Type B pancreatic cell (in vitro differentiated cells): ENCODE measurements around the gene PHF2. TPM values are rescaled to one million over a fixed set of nuclear protein-coding genes. Genes with fewer than 3 reads are reported as not detected.

ENCODE experiments used
- DNase-seq: peaks from one replicate; pipeline ENCODE4 v3.0.0; 2021; ENCODE audit warnings: mixed read lengths; ENCODE audit not compliant: unreplicated experiment; ENCODE audit errors: extremely low spot score
- H3K27ac Mint-ChIP-seq: 2 replicates; pipeline ENCODE4 v1.8.0; 2021; ENCODE audit warnings: mild to moderate bottlenecking, mixed read lengths
- H3K27me3 Mint-ChIP-seq: 2 replicates; pipeline ENCODE4 v1.8.0; 2021; ENCODE audit warnings: mixed read lengths
- H3K36me3 Mint-ChIP-seq: 2 replicates; pipeline ENCODE4 v1.8.0; 2021; ENCODE audit warnings: mixed read lengths
- H3K4me1 Mint-ChIP-seq: one replicate; pipeline ENCODE4 v1.8.0; 2021; ENCODE audit warnings: mixed read lengths; ENCODE audit not compliant: unreplicated experiment
- H3K4me3 Mint-ChIP-seq: 2 replicates; pipeline ENCODE4 v1.8.0; 2021; ENCODE audit warnings: mild to moderate bottlenecking, mixed read lengths
- H3K9me3 Mint-ChIP-seq: 2 replicates; pipeline ENCODE4 v1.8.0; 2021; ENCODE audit warnings: mixed read lengths
- CTCF ChIP-seq: fragments of 200-600 bp; sonication (generic); conservative IDR thresholded peaks from 2 replicates; pipeline ENCODE4 v1.5.0; 2021; ENCODE audit warnings: antibody characterized with exemption, mild to moderate bottlenecking
- total RNA-seq: library from RNA; stranded (reverse); gene quantifications from 2 replicates; pipeline ENCODE4 v1.2.1, GENCODE V29; 2021; ENCODE audit warnings: low replicate concordance

Gene PHF2
- total RNA-seq, 1 donor from 2014 or later, result 34.7 TPM

DNA sequence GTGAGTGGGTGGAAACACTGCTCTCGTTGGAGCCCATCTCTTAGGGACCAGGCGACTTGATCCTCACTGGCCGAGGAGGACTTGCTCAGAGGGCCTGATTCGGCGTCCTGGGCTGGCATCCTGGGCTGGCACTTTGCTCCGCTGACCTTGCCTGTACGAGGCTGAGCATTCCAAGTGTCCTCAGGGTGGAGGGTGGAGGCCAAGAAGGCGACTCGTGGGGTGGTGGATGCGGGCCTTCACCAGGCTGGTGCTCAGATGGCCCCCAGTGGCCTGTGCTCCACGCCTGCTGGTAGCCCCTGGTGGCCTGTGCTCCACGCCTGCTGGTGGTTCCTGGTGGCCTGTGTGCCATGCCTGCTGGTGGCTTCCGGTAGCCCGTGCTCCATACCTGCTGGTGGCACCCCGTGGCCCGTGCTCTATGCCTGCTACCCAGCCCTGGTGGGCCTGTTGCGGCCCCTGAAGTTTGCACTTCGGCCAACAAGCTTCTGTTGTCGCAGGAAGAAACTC is 42.9 kb downstream of the PHF2 start:
- Mint-ChIP-seq H3K27me3 (no peaks in the 10 kb centered on the region), H3K4me1 (peaks cover 9% of the 10 kb centered on the region), H3K9me3 (no peaks in the 10 kb centered on the region), H3K36me3 (peaks cover 6% of the 10 kb centered on the region), H3K4me3 (no peak overlapping the region), H3K27ac (no peak overlapping the region)
- no peak for TF ChIP-seq CTCF
- DNase-seq, result no peak

GRCh38 chr9:93620041-93620506 is 43.7 kb downstream of the PHF2 start:
- Mint-ChIP-seq H3K4me3 (no peak overlapping the region), H3K27me3 (no peaks in the 10 kb centered on the region), H3K36me3 (peaks cover 6% of the 10 kb centered on the region), H3K4me1 (peaks cover 9% of the 10 kb centered on the region), H3K27ac (no peak overlapping the region), H3K9me3 (no peaks in the 10 kb centered on the region)
- peak; percentile 67 for DNase-seq
- peak; percentile 27 for TF ChIP-seq CTCF

GRCh38 chr9:93620881-93621820 is 44.8 kb downstream of the PHF2 start:
- DNase-seq, result no peak
- Mint-ChIP-seq H3K36me3 (peaks cover 7% of the 10 kb centered on the region), H3K27ac (no peak overlapping the region), H3K27me3 (no peaks in the 10 kb centered on the region), H3K4me3 (no peak overlapping the region), H3K9me3 (no peaks in the 10 kb centered on the region), H3K4me1 (peaks cover 9% of the 10 kb centered on the region)
- TF ChIP-seq CTCF, result no peak

DNA sequence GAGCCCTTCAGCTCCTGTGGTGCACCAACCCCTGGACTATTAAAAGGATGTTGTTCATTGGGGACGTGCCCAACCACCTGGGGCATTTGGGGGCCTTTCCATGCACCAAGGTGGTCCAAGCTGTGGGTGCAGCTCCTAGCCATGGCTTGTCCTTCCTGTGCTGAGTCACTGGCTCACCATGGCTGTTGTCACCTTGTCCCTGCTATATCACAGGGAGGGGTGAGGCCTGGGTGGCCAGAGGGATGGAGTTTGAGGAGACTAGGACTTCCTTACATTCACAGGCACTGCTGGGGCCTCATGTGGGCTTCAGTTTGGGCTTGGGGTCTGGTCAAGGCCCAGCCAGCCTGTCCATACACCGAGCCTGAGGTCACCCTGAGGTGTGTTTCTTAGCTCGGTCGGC is 45.5 kb downstream of the PHF2 start:
- no peak for TF ChIP-seq CTCF
- no peak overlapping the region for H3K27ac Mint-ChIP-seq
- no peaks in the 10 kb centered on the region for H3K9me3 Mint-ChIP-seq
- no peak for DNase-seq
- H3K27me3 Mint-ChIP-seq, result no peaks in the 10 kb centered on the region
- H3K4me3 Mint-ChIP-seq, result no peak overlapping the region
- H3K36me3 Mint-ChIP-seq, result peaks cover 10% of the 10 kb centered on the region
- peaks cover 9% of the 10 kb centered on the region for H3K4me1 Mint-ChIP-seq

GRCh38 chr9:93622691-93623090 is 46.3 kb downstream of the PHF2 start:
- Mint-ChIP-seq H3K36me3 (peaks cover 14% of the 10 kb centered on the region), H3K4me3 (no peak overlapping the region), H3K27me3 (no peaks in the 10 kb centered on the region), H3K9me3 (peaks cover 4% of the 10 kb centered on the region), H3K4me1 (peaks cover 5% of the 10 kb centered on the region), H3K27ac (no peak overlapping the region)
- TF ChIP-seq CTCF, result no peak
- no peak for DNase-seq
